DND-41 (cell line): ENCODE measurements around the gene MOXD1.
"Not testable (repeated sequence)": the region's sequence is repeated elsewhere in the genome, so short reads cannot be mapped to it uniquely, and the experiment has no call there.

Experiments used
- EZH2 ChIP-seq: IDR thresholded peaks from 3 replicates; pipeline ENCODE4 v1.6.1; 2012; ENCODE audit warnings: borderline replicate concordance, low read depth, mild to moderate bottlenecking, moderate library complexity, low read length, inconsistent platforms; ENCODE audit not compliant: severe bottlenecking
- TF ChIP-seq, protein P1 (sequence below): IDR thresholded peaks from 2 replicates; pipeline ENCODE4 v1.5.1; 2012; ENCODE audit warnings: borderline replicate concordance, low read length, moderate library complexity, mild to moderate bottlenecking; ENCODE audit not compliant: poor library complexity, severe bottlenecking; ENCODE audit errors: extremely low read depth

DNA sequence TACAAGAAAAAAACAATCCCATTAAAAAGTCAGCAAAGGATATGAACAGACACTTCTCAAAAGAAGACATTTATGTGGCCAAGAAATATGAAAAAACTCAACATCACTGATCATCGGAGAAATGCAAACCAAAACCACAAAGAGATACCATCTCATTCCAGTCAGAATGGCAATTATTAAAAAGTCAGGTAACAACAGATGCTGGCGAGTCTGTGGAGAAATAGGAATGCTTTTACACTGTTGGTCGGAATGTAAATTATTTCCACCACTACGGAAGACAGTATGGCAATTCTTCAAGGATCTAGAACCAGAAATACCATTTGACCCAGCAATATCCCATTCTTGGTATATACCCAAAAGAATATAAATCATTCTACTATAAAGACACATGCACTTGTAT, 91.1 kb downstream of the MOXD1 start:
- TF ChIP-seq EZH2 = not testable (repeated sequence)
- TF ChIP-seq, protein P1, sequence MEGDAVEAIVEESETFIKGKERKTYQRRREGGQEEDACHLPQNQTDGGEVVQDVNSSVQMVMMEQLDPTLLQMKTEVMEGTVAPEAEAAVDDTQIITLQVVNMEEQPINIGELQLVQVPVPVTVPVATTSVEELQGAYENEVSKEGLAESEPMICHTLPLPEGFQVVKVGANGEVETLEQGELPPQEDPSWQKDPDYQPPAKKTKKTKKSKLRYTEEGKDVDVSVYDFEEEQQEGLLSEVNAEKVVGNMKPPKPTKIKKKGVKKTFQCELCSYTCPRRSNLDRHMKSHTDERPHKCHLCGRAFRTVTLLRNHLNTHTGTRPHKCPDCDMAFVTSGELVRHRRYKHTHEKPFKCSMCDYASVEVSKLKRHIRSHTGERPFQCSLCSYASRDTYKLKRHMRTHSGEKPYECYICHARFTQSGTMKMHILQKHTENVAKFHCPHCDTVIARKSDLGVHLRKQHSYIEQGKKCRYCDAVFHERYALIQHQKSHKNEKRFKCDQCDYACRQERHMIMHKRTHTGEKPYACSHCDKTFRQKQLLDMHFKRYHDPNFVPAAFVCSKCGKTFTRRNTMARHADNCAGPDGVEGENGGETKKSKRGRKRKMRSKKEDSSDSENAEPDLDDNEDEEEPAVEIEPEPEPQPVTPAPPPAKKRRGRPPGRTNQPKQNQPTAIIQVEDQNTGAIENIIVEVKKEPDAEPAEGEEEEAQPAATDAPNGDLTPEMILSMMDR = not testable (repeated sequence)
